Measurements from ENCODE around the gene PNN.

GRCh38 chr14:39173198-39173597 is 1.9 kb upstream of the PNN start:
- TF ChIP-seq, protein P1, sequence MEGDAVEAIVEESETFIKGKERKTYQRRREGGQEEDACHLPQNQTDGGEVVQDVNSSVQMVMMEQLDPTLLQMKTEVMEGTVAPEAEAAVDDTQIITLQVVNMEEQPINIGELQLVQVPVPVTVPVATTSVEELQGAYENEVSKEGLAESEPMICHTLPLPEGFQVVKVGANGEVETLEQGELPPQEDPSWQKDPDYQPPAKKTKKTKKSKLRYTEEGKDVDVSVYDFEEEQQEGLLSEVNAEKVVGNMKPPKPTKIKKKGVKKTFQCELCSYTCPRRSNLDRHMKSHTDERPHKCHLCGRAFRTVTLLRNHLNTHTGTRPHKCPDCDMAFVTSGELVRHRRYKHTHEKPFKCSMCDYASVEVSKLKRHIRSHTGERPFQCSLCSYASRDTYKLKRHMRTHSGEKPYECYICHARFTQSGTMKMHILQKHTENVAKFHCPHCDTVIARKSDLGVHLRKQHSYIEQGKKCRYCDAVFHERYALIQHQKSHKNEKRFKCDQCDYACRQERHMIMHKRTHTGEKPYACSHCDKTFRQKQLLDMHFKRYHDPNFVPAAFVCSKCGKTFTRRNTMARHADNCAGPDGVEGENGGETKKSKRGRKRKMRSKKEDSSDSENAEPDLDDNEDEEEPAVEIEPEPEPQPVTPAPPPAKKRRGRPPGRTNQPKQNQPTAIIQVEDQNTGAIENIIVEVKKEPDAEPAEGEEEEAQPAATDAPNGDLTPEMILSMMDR (IDR thresholded peaks at IDR 0.05), result no peak
- TF ChIP-seq EP300 (IDR thresholded peaks at IDR 0.05), result no peak

All from tibial nerve (tissue), 4 donors.